ENCODE data around the gene ERC1.

- TF ChIP-seq CTCF (IDR thresholded peaks at IDR 0.05) (no peak), POLR2AphosphoS5 (IDR thresholded peaks at IDR 0.05; ENCODE audit: low read depth, low read length) (no peak), SIN3A (IDR thresholded peaks at IDR 0.05; ENCODE audit: borderline replicate concordance, insufficient read depth, low read depth, low read length) (no peak), REST (IDR thresholded peaks at IDR 0.05; ENCODE audit: insufficient read depth in 1 of 2, low read depth in 2 of 2, low read length in 1 of 2) (no peak)
Measured at GRCh38 chr12:1297206-1297605, 306.2 kb downstream of the ERC1 start.
